Measurements from ENCODE around the gene KHDRBS1. TPM values are rescaled to one million over a fixed set of nuclear protein-coding genes. Genes with fewer than 3 reads are reported as not detected.

The KHDRBS1 gene
- total RNA-seq, 1 experiment from 2014 or later, result 161 TPM

DNA sequence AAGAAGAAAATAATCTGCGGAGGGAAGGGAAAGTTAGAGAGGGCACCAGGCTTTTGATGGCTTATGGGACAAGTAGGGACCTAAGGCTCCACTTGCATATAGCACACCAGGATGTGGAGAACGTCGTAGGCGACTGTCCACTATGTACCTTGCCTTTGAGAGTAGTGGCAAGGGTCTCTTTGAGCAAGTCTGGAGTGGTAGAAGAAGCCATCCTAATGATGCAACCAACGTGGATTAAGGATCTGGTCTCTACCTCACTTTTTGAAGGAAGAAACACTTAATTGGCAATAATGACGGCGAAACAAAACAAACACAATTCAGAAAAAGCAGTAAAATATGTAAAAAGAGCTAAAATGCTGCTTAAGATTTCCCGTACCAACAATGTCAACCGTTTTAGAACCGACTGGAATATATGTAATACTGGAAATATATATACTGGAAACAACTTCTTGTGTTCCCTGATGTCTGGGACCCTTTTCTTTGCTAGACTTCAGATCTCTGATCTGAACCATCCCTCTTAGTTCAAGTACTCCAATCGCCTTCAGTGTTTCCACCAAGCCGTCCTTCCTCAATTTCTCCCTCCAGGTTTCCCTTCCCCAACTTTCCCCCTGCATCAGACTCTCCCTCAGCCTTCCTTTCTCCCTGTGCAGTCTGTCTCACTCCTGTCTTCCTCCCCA is 821 bp upstream of the KHDRBS1 start:
- Histone ChIP-seq H3K27ac (peak overlapping the region; percentile 74), H3F3A (ENCODE audit: insufficient read depth, low read depth) (peaks cover under 1% of the 10 kb centered on the region; the same call in 1 of the 2 replicates), H4K20me1 (ENCODE audit: insufficient read depth) (peaks cover 34% of the 10 kb centered on the region), H3K9me2 (ENCODE audit: insufficient read depth) (no peaks in the 10 kb centered on the region), H3K36me3 (ENCODE audit: low read depth) (peaks cover 6% of the 10 kb centered on the region; the same call in 1 of the 2 replicates), H3K4me2 (peak overlapping the region; percentile 83), H2AFZ (peak overlapping the region; percentile 91), H3K4me1 (replicated peaks; ENCODE audit: insufficient read depth) (peaks cover 22% of the 10 kb centered on the region), H3K4me3 (peak overlapping the region; percentile 91), H3K27me3 (ENCODE audit: insufficient read depth, low read depth) (no peaks in the 10 kb centered on the region), H3K9me3 (ENCODE audit: insufficient read depth, low read depth) (no peaks in the 10 kb centered on the region), H3K79me2 (ENCODE audit: low read depth) (peaks cover 41% of the 10 kb centered on the region)
- POLR2A ChIA-PET (ENCODE audit: unreplicated experiment), result interaction anchor here (0.6 to 0.8 kb wide), 4 partner anchors 78 to 860 kb away, joined by 3 to 8 read pairs (median 3); no protein-coding TSS in a partner anchor
- BruUV-seq (replicated peaks), result TSS peak; percentile 95
- DNase-seq, result no peak
- TF ChIP-seq, protein P1, sequence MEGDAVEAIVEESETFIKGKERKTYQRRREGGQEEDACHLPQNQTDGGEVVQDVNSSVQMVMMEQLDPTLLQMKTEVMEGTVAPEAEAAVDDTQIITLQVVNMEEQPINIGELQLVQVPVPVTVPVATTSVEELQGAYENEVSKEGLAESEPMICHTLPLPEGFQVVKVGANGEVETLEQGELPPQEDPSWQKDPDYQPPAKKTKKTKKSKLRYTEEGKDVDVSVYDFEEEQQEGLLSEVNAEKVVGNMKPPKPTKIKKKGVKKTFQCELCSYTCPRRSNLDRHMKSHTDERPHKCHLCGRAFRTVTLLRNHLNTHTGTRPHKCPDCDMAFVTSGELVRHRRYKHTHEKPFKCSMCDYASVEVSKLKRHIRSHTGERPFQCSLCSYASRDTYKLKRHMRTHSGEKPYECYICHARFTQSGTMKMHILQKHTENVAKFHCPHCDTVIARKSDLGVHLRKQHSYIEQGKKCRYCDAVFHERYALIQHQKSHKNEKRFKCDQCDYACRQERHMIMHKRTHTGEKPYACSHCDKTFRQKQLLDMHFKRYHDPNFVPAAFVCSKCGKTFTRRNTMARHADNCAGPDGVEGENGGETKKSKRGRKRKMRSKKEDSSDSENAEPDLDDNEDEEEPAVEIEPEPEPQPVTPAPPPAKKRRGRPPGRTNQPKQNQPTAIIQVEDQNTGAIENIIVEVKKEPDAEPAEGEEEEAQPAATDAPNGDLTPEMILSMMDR (conservative IDR thresholded peaks at IDR 0.05), result no peak
- no peak for TF ChIP-seq EZH2 (IDR thresholded peaks at IDR 0.05; ENCODE audit: low read depth)
- CTCF ChIA-PET, result interaction anchor here (0.6 kb wide), 1 partner anchor 49 kb away, joined by 3 read pairs; no protein-coding TSS in a partner anchor
- intact Hi-C loops (cut with micrococcal nuclease; ENCODE audit: unreplicated experiment), result loop anchor here (5.0 kb wide), 2 partner anchors 251 to 339 kb away; partner anchors contain the start of gene ADGRB2

DNA sequence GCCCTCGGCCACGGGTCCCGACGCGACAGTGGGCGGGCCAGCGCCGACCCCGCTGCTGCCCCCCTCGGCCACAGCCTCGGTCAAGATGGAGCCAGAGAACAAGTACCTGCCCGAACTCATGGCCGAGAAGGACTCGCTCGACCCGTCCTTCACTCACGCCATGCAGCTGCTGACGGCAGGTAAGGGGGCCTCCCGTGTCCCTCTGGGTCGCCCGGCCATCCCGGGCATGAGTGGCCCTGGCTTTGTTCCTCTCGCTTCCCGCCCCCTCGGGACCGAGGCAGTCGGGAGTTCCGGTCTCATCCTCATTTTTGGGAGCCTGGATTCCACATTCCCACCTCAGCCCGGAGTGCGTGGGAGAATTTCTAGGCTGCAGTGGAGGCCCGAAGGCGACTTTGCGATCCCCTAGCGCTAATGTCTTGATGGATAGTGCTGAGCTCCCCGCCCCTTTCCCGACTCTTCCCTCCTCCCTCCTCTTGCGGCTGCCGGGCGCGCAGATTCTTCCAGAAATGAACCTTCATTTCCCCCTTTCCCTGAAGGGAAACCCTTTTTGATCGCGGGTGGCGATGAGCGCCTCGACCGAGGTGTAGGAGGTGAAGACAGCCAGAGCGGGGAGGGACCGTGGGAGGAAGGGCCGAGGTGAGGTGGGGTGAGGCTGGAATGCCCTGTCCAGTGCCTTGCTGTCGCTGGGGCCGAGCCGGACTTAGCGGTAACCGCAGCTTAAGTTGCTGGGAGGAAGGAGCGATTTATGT is 705 bp downstream of the KHDRBS1 start:
- H3K27me3 ChIP-seq (ENCODE audit: insufficient read depth, low read depth), result no peaks in the 10 kb centered on the region
- intact Hi-C loops (cut with micrococcal nuclease; ENCODE audit: unreplicated experiment), result loop anchor here (5.0 kb wide), 2 partner anchors 252 to 338 kb away; partner anchors contain the start of gene ADGRB2
- peaks cover 57% of the 10 kb centered on the region for H3K79me2 ChIP-seq (ENCODE audit: low read depth)
- H3K9me2 ChIP-seq (ENCODE audit: insufficient read depth), result no peaks in the 10 kb centered on the region
- peak overlapping the region; percentile 94 for H3K4me2 ChIP-seq
- peak overlapping the region; percentile 91 for H2AFZ ChIP-seq
- peaks cover 31% of the 10 kb centered on the region for H3K4me1 ChIP-seq (replicated peaks; ENCODE audit: insufficient read depth)
- ChIA-PET CTCF (no interaction called here), POLR2A (ENCODE audit: unreplicated experiment) (interaction anchor here (0.6 to 0.9 kb wide), 5 partner anchors 9 to 301 kb away, joined by 3 to 7 read pairs (median 3); no protein-coding TSS in a partner anchor)
- BruUV-seq (replicated peaks), result TSS peak; percentile 49
- peak overlapping the region; percentile 74 for H3K27ac ChIP-seq
- TF ChIP-seq, protein P1 (conservative IDR thresholded peaks at IDR 0.05), result no peak
- no peak for TF ChIP-seq EZH2 (IDR thresholded peaks at IDR 0.05; ENCODE audit: low read depth)
- H3K36me3 ChIP-seq (ENCODE audit: low read depth), result peaks cover 9% of the 10 kb centered on the region; the same call in 1 of the 2 replicates
- DNase-seq, result peak; percentile 37 to 38
- no peaks in the 10 kb centered on the region for H3K9me3 ChIP-seq (ENCODE audit: insufficient read depth, low read depth)
- peaks cover 9% of the 10 kb centered on the region; the same call in 1 of the 2 replicates for H3F3A ChIP-seq (ENCODE audit: insufficient read depth, low read depth)
- H4K20me1 ChIP-seq (ENCODE audit: insufficient read depth), result peaks cover 49% of the 10 kb centered on the region
- H3K4me3 ChIP-seq, result peak overlapping the region; percentile 91

DNA sequence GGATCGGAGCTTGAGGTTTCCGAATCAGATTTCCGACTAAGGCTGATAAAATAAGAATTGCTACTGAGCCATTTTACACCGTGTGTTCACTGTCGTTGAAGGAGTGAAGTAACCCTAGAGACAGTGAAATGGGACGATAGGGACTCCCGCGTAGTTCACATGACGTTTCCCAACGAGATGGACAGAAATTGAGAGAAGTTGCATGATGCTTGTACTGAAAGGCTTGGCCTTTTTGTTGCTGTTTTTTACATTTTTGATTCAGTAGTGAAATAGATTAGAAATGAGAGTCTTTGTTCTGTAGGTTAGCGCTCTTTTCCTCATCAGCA is 1.2 kb downstream of the KHDRBS1 start:
- H3K4me1 ChIP-seq (replicated peaks; ENCODE audit: insufficient read depth), result peaks cover 34% of the 10 kb centered on the region
- no peaks in the 10 kb centered on the region for H3K9me3 ChIP-seq (ENCODE audit: insufficient read depth, low read depth)
- H3F3A ChIP-seq (ENCODE audit: insufficient read depth, low read depth), result peaks cover 13% of the 10 kb centered on the region; the same call in 1 of the 2 replicates
- peak overlapping the region; percentile 94 for H3K4me2 ChIP-seq
- BruUV-seq (replicated peaks), result no TSS peak
- no peak for TF ChIP-seq EZH2 (IDR thresholded peaks at IDR 0.05; ENCODE audit: low read depth)
- TF ChIP-seq, protein P1 (conservative IDR thresholded peaks at IDR 0.05), result no peak
- intact Hi-C loops (cut with micrococcal nuclease; ENCODE audit: unreplicated experiment), result loop anchor here (5.0 kb wide), 2 partner anchors 253 to 337 kb away; partner anchors contain the start of gene ADGRB2
- ChIA-PET CTCF (interaction anchor here (0.7 kb wide), 1 partner anchor 96 kb away, joined by 4 read pairs; no protein-coding TSS in a partner anchor), POLR2A (ENCODE audit: unreplicated experiment) (interaction anchor here (0.6 to 0.9 kb wide), 5 partner anchors 8 to 302 kb away, joined by 3 to 7 read pairs (median 3); no protein-coding TSS in a partner anchor)
- H3K27me3 ChIP-seq (ENCODE audit: insufficient read depth, low read depth), result no peaks in the 10 kb centered on the region
- peak in 1 of 2 experiments; percentile 22 for DNase-seq
- peak overlapping the region; percentile 91 for H3K4me3 ChIP-seq
- H2AFZ ChIP-seq, result peak overlapping the region; percentile 91; the same call in 1 of the 2 replicates
- peaks cover 9% of the 10 kb centered on the region; the same call in 1 of the 2 replicates for H3K36me3 ChIP-seq (ENCODE audit: low read depth)
- no peaks in the 10 kb centered on the region for H3K9me2 ChIP-seq (ENCODE audit: insufficient read depth)
- peaks cover 62% of the 10 kb centered on the region for H3K79me2 ChIP-seq (ENCODE audit: low read depth)
- peaks cover 55% of the 10 kb centered on the region for H4K20me1 ChIP-seq (ENCODE audit: insufficient read depth)
- H3K27ac ChIP-seq, result peak overlapping the region; percentile 74; the same call in 1 of the 2 replicates

Measured in PC-9 (cell line).